PC-9 (cell line): ENCODE results near the gene UBE2O. TPM values are rescaled to one million over a fixed set of nuclear protein-coding genes. Genes with fewer than 3 reads are reported as not detected.

Experiments
- BruUV-seq: library from RNA; stranded (reverse); fragments of 400-500 nt; replicated peaks from 2 replicates; lab custom pipeline; 2021; lab: Mats Ljungman, UMichigan
- CTCF ChIA-PET: fragments of 300-600 bp; sonication (Branson Sonifier 250); formaldehyde crosslinking; loops from one replicate; lab custom pipeline; 2022; ENCODE audit warnings: antibody characterized with exemption; lab: Charles Lee
- POLR2A ChIA-PET: fragments of 300-600 bp; sonication (Branson Sonifier 250); formaldehyde crosslinking; loops from one replicate; lab custom pipeline; 2022; ENCODE audit warnings: antibody characterized with exemption; ENCODE audit not compliant: unreplicated experiment; lab: Charles Lee
- DNase-seq, 2 experiments: peaks; one replicate each; pipeline versions ENCODE4 v3.0.0 to v3.0.0-alpha.2; 2015 to 2022; ENCODE audit warnings: mixed read lengths in 1 of 2
- H2AFZ ChIP-seq: fragments of 200-600 bp; sonication (generic); 2 replicates; pipeline ENCODE4 v1.8.1; 2017; ENCODE audit warnings: antibody characterized with exemption
- H3F3A ChIP-seq: fragments of 200-600 bp; sonication (generic); 2 replicates; pipeline ENCODE4 v1.8.1; 2017; ENCODE audit warnings: antibody characterized with exemption, mild to moderate bottlenecking, low read depth; ENCODE audit not compliant: insufficient read depth
- H3K27ac ChIP-seq: fragments of 200-600 bp; sonication (generic); 2 replicates; pipeline ENCODE4 v1.6.1; 2016; ENCODE audit warnings: mixed run types
- H3K27me3 ChIP-seq: fragments of 200-600 bp; sonication (generic); 2 replicates; pipeline ENCODE4 v1.6.1; 2016; ENCODE audit warnings: low read depth, mixed run types; ENCODE audit not compliant: insufficient read depth
- H3K36me3 ChIP-seq: fragments of 200-600 bp; sonication (generic); 2 replicates; pipeline ENCODE4 v1.6.1; 2016; ENCODE audit warnings: low read depth, mixed run types
- H3K4me1 ChIP-seq: fragments of 200-600 bp; sonication (generic); replicated peaks from 2 replicates; pipeline ENCODE4 v1.6.1; 2016; ENCODE audit warnings: mixed run types; ENCODE audit not compliant: insufficient read depth
- H3K4me2 ChIP-seq: fragments of 200-600 bp; sonication (generic); 2 replicates; pipeline ENCODE4 v1.6.1; 2017; ENCODE audit warnings: mixed run types
- H3K4me3 ChIP-seq: fragments of 200-600 bp; sonication (generic); 2 replicates; pipeline ENCODE4 v1.6.1; 2016; ENCODE audit warnings: mixed run types
- H3K79me2 ChIP-seq: fragments of 200-600 bp; sonication (generic); 2 replicates; pipeline ENCODE4 v1.6.1; 2017; ENCODE audit warnings: low read depth, mixed run types
- H3K9me2 ChIP-seq: fragments of 200-600 bp; sonication (generic); 2 replicates; pipeline ENCODE4 v1.8.1; 2017; ENCODE audit warnings: mild to moderate bottlenecking; ENCODE audit not compliant: insufficient read depth
- H3K9me3 ChIP-seq: fragments of 200-600 bp; sonication (generic); 2 replicates; pipeline ENCODE4 v1.8.1; 2016; ENCODE audit warnings: low read depth; ENCODE audit not compliant: insufficient read depth
- H4K20me1 ChIP-seq: fragments of 200-600 bp; sonication (generic); 2 replicates; pipeline ENCODE4 v1.8.1; 2017; ENCODE audit not compliant: insufficient read depth
- CTCF ChIP-seq: fragments of 200-600 bp; sonication (generic); conservative IDR thresholded peaks from 2 replicates; pipeline ENCODE4 v1.6.1; 2017; ENCODE audit warnings: mixed run types, antibody characterized with exemption, mild to moderate bottlenecking, moderate library complexity
- EZH2 ChIP-seq: fragments of 200-600 bp; sonication (generic); IDR thresholded peaks from 2 replicates; pipeline ENCODE4 v1.8.0; 2017; ENCODE audit warnings: antibody characterized with exemption, low read depth
- intact Hi-C: fragments of 100-400 bp; cut with micrococcal nuclease; formaldehyde crosslinking; loops from one replicate; pipeline ENCODE4 v1.10.0; 2022; ENCODE audit not compliant: unreplicated experiment
- total RNA-seq: library from RNA; stranded (reverse); gene quantifications from 2 replicates; pipeline ENCODE4 v1.2.3, GENCODE V29; 2021

Gene UBE2O
- total RNA-seq, 1 experiment from 2014 or later: 28.0 TPM

- no TSS peak for BruUV-seq
- Histone ChIP-seq H2AFZ (no peak overlapping the region), H4K20me1 (no peaks in the 10 kb centered on the region), H3F3A (no peaks in the 10 kb centered on the region), H3K4me1 (no peaks in the 10 kb centered on the region), H3K27ac (no peak overlapping the region), H3K9me3 (no peaks in the 10 kb centered on the region), H3K9me2 (no peaks in the 10 kb centered on the region), H3K27me3 (no peaks in the 10 kb centered on the region), H3K79me2 (no peaks in the 10 kb centered on the region), H3K36me3 (no peaks in the 10 kb centered on the region), H3K4me2 (no peak overlapping the region), H3K4me3 (no peak overlapping the region)
- ChIA-PET CTCF (no interaction called here), POLR2A (no interaction called here)
- no peak for DNase-seq
- TF ChIP-seq CTCF (no peak), EZH2 (no peak)
- intact Hi-C loops: no loop called here
Observed at GRCh38 chr17:76471498-76472257, 18.7 kb upstream of the UBE2O start.

- no peaks in the 10 kb centered on the region for H3K36me3 ChIP-seq
- H3K9me2 ChIP-seq: no peaks in the 10 kb centered on the region
- H3F3A ChIP-seq: no peaks in the 10 kb centered on the region
- H3K27ac ChIP-seq: no peak overlapping the region
- no peak overlapping the region for H3K4me2 ChIP-seq
- no TSS peak for BruUV-seq
- TF ChIP-seq EZH2: no peak
- no peak for TF ChIP-seq CTCF
- H3K27me3 ChIP-seq: no peaks in the 10 kb centered on the region
- ChIA-PET POLR2A (no interaction called here), CTCF (interaction anchor here (0.6 kb wide), 1 partner anchor 99 kb away, joined by 18 read pairs; no protein-coding TSS in a partner anchor)
- no peaks in the 10 kb centered on the region for H3K4me1 ChIP-seq
- H3K9me3 ChIP-seq: no peaks in the 10 kb centered on the region
- H3K79me2 ChIP-seq: no peaks in the 10 kb centered on the region
- H4K20me1 ChIP-seq: no peaks in the 10 kb centered on the region
- H2AFZ ChIP-seq: no peak overlapping the region
- no peak overlapping the region for H3K4me3 ChIP-seq
- no peak for DNase-seq
- intact Hi-C loops: loop anchor here (10.0 kb wide), 2 partner anchors 245 to 595 kb away; partner anchors contain the start of gene MXRA7
Observed at GRCh38 chr17:76469991-76470739, 17.2 kb upstream of the UBE2O start.

GRCh38 chr17:76469076-76469990, 16.4 kb upstream of the UBE2O start:
- Histone ChIP-seq H3K79me2 (no peaks in the 10 kb centered on the region), H3K36me3 (no peaks in the 10 kb centered on the region), H2AFZ (no peak overlapping the region), H3K9me3 (no peaks in the 10 kb centered on the region), H3K4me2 (no peak overlapping the region), H3K4me3 (no peak overlapping the region), H3K9me2 (no peaks in the 10 kb centered on the region), H3K27me3 (no peaks in the 10 kb centered on the region), H3K27ac (no peak overlapping the region), H4K20me1 (no peaks in the 10 kb centered on the region), H3K4me1 (no peaks in the 10 kb centered on the region), H3F3A (no peaks in the 10 kb centered on the region)
- CTCF ChIA-PET: interaction anchor here (0.6 kb wide), 1 partner anchor 98 kb away, joined by 18 read pairs; no protein-coding TSS in a partner anchor
- POLR2A ChIA-PET: no interaction called here
- BruUV-seq: no TSS peak
- intact Hi-C loops: loop anchor here (10.0 kb wide), 2 partner anchors 245 to 595 kb away; partner anchors contain the start of gene MXRA7
- TF ChIP-seq CTCF (no peak), EZH2 (no peak)
- no peak for DNase-seq
